ENCODE data around the gene TMEM132D.

- TF ChIP-seq, protein P1, sequence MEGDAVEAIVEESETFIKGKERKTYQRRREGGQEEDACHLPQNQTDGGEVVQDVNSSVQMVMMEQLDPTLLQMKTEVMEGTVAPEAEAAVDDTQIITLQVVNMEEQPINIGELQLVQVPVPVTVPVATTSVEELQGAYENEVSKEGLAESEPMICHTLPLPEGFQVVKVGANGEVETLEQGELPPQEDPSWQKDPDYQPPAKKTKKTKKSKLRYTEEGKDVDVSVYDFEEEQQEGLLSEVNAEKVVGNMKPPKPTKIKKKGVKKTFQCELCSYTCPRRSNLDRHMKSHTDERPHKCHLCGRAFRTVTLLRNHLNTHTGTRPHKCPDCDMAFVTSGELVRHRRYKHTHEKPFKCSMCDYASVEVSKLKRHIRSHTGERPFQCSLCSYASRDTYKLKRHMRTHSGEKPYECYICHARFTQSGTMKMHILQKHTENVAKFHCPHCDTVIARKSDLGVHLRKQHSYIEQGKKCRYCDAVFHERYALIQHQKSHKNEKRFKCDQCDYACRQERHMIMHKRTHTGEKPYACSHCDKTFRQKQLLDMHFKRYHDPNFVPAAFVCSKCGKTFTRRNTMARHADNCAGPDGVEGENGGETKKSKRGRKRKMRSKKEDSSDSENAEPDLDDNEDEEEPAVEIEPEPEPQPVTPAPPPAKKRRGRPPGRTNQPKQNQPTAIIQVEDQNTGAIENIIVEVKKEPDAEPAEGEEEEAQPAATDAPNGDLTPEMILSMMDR (IDR thresholded peaks at IDR 0.05), result no peak
- no peak for TF ChIP-seq EZH2phosphoT487 (IDR thresholded peaks at IDR 0.05)
- TF ChIP-seq EZH2 (IDR thresholded peaks at IDR 0.05), result no peak
Observed at GRCh38 chr12:129298921-129299320, 604.9 kb downstream of the TMEM132D start.
